GM12864 (cell line): Measurements from ENCODE around the gene SEMA3C.

Experiments
- DNase-seq: peaks from one replicate; pipeline ENCODE4 v3.0.0-alpha.2; 2011; ENCODE audit warnings: low read depth
- H3K4me3 ChIP-seq: 2 replicates; pipeline ENCODE4 v1.5.1; 2011; ENCODE audit warnings: mild to moderate bottlenecking, low read depth, low read length, control low read depth
- CTCF ChIP-seq: IDR thresholded peaks from 2 replicates; pipeline ENCODE4 v1.5.1; 2011; ENCODE audit warnings: low read depth, mild to moderate bottlenecking, moderate library complexity, low read length, control low read depth, inconsistent platforms; ENCODE audit errors: missing control alignments

The SEMA3C gene

GRCh38 chr7:80826520-80827238 is 92.2 kb downstream of the SEMA3C start:
- DNase-seq: no peak
- TF ChIP-seq CTCF: no peak
- H3K4me3 ChIP-seq: no peak overlapping the region

- no peak for TF ChIP-seq CTCF
- no peak for DNase-seq
- no peak overlapping the region for H3K4me3 ChIP-seq
These were observed 93.4 kb downstream of the SEMA3C start for GRCh38 chr7:80825499-80825898.

- DNase-seq: no peak
- no peak for TF ChIP-seq CTCF
- no peak overlapping the region for H3K4me3 ChIP-seq
These were observed 94.6 kb downstream of the SEMA3C start for GRCh38 chr7:80824253-80824652.

GRCh38 chr7:80823057-80823456 is 95.8 kb downstream of the SEMA3C start:
- H3K4me3 ChIP-seq: no peak overlapping the region
- no peak for DNase-seq
- no peak for TF ChIP-seq CTCF

GRCh38 chr7:80821771-80822319 is 97.0 kb downstream of the SEMA3C start:
- H3K4me3 ChIP-seq: no peak overlapping the region
- DNase-seq: no peak
- TF ChIP-seq CTCF: no peak

GRCh38 chr7:80819503-80819902 is 99.3 kb downstream of the SEMA3C start:
- DNase-seq: no peak
- TF ChIP-seq CTCF: no peak
- H3K4me3 ChIP-seq: no peak overlapping the region

- no peak for DNase-seq
- no peak for TF ChIP-seq CTCF
These were observed 100.7 kb downstream of the SEMA3C start for GRCh38 chr7:80818181-80818580.

More at GRCh38 chr7:80818181-80818580, 100.7 kb downstream of the SEMA3C start:
- no peak overlapping the region for H3K4me3 ChIP-seq
